Measurements from ENCODE around the gene ADH5. TPM values are rescaled to one million over a fixed set of nuclear protein-coding genes. Genes with fewer than 3 reads are reported as not detected.

Gene ADH5
- total RNA-seq, 1 donor from 2014 or later, result 129 TPM

GRCh38 chr4:99022566-99022965 is 66.0 kb downstream of the ADH5 start:
- no peak for DNase-seq (ENCODE audit: extremely low spot score in 2 of 2)
- no peak overlapping the region for H3K27ac ChIP-seq
- no peak overlapping the region for H3K4me3 ChIP-seq
- no peaks in the 10 kb centered on the region for H3K27me3 ChIP-seq
- TF ChIP-seq POLR2A (IDR thresholded peaks at IDR 0.05) (no peak), CTCF (IDR thresholded peaks at IDR 0.05) (no peak), POLR2AphosphoS5 (IDR thresholded peaks at IDR 0.05; ENCODE audit: insufficient read depth in 1 of 2, low read depth in 1 of 2) (no peak)
- peaks cover 22% of the 10 kb centered on the region for H3K4me1 ChIP-seq
- H3K36me3 ChIP-seq, result no peaks in the 10 kb centered on the region
- intact Hi-C loops (cut with DNase I), result no loop called here
- no peaks in the 10 kb centered on the region for H3K9me3 ChIP-seq

DNA sequence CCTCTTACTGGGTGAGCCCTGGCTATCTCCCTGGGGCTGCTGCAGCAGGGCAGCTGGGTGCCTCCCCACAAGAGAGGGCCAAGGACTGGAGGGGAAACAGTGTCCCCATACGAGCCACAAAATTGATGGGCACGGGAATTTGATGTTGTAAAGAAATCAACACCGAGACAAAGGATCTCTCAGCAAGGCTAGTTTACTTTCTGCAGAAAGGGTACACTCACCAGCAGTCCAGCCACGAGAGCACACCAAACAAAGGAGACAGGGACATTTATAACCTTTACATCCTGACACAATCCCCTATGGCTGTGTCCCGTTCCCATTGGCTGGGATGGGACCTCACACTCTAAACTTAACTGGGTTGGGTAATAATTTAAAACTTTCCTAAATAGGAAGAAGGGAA is 67.2 kb downstream of the ADH5 start:
- Histone ChIP-seq H3K27me3 (no peaks in the 10 kb centered on the region), H3K36me3 (no peaks in the 10 kb centered on the region), H3K4me1 (peaks cover 22% of the 10 kb centered on the region), H3K4me3 (no peak overlapping the region), H3K27ac (no peak overlapping the region), H3K9me3 (no peaks in the 10 kb centered on the region)
- DNase-seq (ENCODE audit: extremely low spot score in 2 of 2), result no peak
- TF ChIP-seq POLR2AphosphoS5 (IDR thresholded peaks at IDR 0.05; ENCODE audit: insufficient read depth in 1 of 2, low read depth in 1 of 2) (no peak), POLR2A (IDR thresholded peaks at IDR 0.05) (no peak), CTCF (IDR thresholded peaks at IDR 0.05) (no peak)
- intact Hi-C loops (cut with DNase I), result no loop called here

Other genes with a start within 250 kb of the ADH5 start
- 61.6 TPM for gene EIF4E, start 159.7 kb downstream of the ADH5 start, total RNA-seq
- gene METAP1, start 93.1 kb downstream of the ADH5 start, total RNA-seq, result 32.4 TPM
- gene ADH4, start 55.5 kb upstream of the ADH5 start, total RNA-seq, result 10.8 TPM
- gene ADH6, start 130.5 kb upstream of the ADH5 start, total RNA-seq, result not detected
- gene ADH1A, start 202.2 kb upstream of the ADH5 start, total RNA-seq, result not detected
- 891 TPM for gene ADH1B, start 232.6 kb upstream of the ADH5 start, total RNA-seq

Data from vagina (tissue), 2 donors.